ENCODE data around the gene RIPK3.
"Not testable (repeated sequence)": the region's sequence is repeated elsewhere in the genome, so short reads cannot be mapped to it uniquely, and the experiment has no call there.

The RIPK3 gene

DNA sequence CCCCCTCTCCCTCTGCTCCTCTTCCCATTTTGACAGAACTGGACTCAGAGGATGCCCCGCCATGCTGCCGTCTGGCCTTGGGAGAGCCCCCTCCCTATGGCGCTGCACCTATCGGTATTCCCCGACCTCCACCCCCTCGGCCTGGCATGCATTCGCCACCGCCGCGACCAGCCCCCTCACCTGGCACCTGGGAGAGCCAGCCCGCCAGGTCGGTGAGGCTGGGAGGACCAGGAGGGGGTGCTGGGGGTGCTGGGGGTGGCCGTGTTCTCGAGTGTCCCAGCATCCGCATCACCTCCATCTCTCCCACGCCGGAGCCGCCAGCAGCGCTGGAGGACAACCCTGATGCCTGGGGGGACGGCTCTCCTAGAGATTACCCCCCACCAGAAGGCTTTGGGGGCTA lies 29.7 kb upstream of the RIPK3 start:
- no peak for DNase-seq

DNA sequence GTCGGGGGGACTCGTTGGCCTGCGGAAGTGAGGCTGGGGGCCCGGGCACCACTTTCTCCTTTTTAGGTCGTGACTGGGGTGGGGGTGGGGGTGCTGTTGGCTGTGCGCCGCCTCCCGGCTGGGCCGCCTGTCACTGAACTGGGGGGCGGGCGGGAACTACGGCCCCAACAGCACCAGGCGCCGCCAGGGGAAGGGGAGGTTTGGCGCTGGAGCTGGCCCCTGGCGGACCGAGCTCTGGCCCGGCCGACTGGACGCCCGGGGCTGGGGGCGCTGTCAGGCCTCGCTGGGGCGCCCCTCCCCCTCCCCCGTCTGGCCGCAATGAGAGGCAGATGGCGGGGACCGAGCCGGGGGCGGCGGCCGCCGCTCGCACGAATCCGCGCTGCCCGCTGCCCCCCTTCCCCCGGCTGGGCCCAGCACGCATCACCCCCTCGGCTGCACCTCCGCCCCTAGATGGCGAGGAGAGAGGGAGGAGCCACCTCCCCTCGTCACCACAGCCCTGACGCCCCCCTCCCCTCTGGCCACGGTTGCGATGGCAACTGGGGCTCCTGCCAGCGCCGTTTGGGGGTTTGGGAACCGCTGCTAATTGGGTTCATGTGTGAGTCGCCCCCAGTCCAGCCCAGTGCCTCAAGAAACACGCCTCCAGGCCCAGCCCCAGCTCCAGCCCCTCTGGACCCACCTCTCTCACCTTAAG lies 28.9 kb upstream of the RIPK3 start:
- DNase-seq: no peak

GRCh38 chr14:24368212-24368561 lies 28.4 kb upstream of the RIPK3 start:
- DNase-seq: no peak

- DNase-seq: peak; percentile 69
Measured at GRCh38 chr14:24367514-24368211, 27.9 kb upstream of the RIPK3 start, which contains the start of gene NFATC4. NFATC4 (plus strand) TSS chr14:24368184; CDS start chr14:24368341, 157 bp downstream.

DNA sequence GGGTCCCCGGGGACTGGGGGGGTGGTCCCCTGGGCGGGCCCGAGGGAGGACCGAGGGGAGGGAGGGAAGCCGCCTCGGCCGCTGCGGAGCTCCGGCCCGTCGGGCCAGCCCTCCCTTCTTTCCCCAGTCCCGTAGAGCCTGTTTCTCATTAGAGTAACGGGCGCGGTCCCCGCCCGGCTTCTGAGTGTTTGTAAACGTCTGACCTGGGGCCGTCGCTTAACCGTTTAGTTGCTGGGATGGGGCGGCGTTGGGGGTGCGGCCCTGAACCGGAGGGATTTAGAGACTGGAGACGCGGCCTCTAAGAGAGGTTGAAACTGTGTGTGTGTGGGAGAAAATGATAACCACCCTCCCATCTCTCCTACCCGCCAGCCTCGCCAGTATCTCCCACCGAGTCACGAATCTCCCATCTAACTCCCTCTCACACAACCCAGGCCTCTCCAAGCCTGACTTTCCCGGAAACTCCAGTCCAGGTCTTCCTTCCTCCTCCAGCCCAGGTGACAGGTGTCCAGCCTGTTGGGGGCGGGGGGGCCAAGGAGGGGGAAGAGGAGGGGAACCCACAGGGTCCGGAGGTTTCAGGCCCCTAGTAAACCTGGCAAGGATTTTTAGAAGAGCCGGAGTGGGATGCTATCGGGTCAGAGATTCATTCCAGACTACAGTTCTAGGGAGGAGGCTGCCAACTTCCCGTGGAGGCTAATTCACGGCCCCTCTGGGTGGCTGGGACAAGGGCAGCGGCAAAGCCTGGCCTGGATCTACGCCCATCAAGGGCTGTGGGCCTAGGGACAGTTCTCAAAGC lies 27.1 kb upstream of the RIPK3 start:
- peak; percentile 92 for DNase-seq

GRCh38 chr14:24366413-24366720 lies 26.6 kb upstream of the RIPK3 start:
- DNase-seq: no peak

- peak; percentile 77 for DNase-seq
Measured at GRCh38 chr14:24365600-24366412, 26.0 kb upstream of the RIPK3 start.

- no peak for DNase-seq
Measured at GRCh38 chr14:24364841-24365240, 25.1 kb upstream of the RIPK3 start.

GRCh38 chr14:24363401-24363800 lies 23.6 kb upstream of the RIPK3 start:
- no peak for DNase-seq

DNA sequence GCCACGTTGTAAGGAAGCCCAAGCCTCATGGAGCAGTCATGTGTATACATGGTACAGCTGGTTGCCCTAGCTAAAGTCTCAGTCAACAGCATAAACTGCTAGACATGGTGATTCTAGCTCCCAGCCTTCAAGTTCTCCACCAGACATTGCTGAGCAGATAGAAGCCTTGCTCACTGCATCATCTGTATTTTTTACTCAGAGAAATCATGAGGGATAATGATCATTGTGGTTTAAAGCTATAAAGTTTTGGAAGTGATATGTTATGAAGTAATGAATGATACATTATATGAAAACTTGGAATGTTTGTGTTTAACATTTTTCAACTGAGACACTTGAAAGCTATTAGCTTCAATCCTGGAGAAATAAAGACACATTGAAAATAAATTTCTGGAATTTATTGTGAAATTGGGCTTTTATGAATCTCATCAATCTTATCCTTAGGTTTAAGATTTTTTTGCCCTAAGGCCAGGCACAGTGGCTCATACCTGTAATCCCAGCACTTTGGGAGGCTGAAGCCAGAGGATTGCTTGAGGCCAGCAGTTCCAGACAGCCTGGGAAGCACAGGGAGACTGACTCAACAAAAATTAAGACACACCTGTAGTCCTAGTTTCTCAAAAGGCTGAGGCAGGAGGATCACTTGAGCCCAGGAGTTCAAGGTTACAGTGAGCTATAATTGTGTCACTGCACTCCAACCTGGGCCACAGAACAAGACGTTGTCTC lies 22.6 kb upstream of the RIPK3 start:
- no peak for DNase-seq

- DNase-seq: no peak
Measured at GRCh38 chr14:24361326-24361725, 21.5 kb upstream of the RIPK3 start.

- DNase-seq: no peak
Measured at GRCh38 chr14:24360281-24360680, 20.5 kb upstream of the RIPK3 start.

GRCh38 chr14:24356208-24356607 lies 16.4 kb upstream of the RIPK3 start:
- DNase-seq: no peak

DNA sequence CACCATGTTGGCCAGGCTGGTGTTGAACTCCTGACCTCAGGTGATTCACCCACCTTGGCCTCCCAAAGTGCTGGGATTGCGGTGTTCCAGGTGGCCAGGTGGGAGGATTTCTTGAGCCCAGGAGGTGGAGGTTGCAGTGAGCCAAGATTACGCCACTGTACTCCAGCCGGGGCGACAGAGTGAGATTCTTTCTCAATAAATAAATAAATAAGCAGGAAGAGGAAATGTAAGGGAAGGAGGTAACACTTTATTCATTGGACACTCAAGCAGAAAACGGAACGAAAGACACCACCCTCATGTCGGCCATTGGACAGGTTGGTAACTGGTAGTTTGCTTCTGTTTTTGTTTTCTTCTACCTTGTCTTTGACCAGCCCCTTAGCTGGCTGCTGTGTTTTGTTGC lies 15.2 kb upstream of the RIPK3 start:
- DNase-seq: no peak

- not testable (repeated sequence) for DNase-seq
Measured at GRCh38 chr14:24354482-24354825, 14.7 kb upstream of the RIPK3 start.

GRCh38 chr14:24353559-24354481 lies 14.0 kb upstream of the RIPK3 start:
- DNase-seq: no peak

DNA sequence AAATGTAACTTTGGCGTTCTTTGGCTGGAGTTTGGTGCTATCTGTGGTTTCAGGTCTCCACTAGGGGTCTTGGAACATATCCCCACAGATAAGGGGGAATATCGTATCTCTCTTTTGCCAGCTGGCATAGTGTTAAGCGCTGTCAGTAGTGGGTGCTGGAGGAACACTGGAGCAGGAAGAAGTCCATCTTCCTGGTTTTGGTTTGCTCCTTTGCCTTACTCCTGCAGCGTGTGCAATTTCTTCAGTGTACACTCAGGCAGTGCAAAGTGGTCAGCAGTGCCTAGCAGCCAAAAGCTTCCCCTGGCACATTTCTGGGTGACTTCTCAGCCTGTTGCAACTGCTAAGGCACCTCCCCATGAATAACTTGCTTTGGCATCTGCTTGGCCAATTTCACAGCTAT lies 11.7 kb upstream of the RIPK3 start:
- DNase-seq: peak; percentile 65

DNA sequence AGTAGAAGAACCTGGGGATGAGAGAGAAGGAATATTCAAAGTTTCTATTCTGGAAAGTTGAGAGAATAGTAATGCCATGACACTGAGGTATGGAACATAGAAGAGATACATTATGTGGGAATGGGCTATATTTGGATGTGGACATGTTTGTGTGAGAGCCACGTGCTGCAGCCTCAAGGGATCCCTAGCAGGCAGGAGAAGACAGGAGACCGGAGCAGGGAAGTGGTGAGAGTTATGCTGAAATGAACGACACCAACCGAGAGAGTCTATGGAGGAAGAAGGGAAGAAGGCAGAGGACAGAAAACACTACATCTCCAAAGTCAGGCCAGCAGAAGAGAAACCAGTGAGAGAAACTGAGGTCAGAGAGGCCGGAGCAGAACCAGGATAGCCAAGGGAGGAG lies 10.0 kb upstream of the RIPK3 start:
- DNase-seq: no peak

GRCh38 chr14:24348186-24348585 lies 8.4 kb upstream of the RIPK3 start:
- DNase-seq: no peak

- no peak for DNase-seq
Measured at GRCh38 chr14:24347134-24347533, 7.3 kb upstream of the RIPK3 start.

Measured in RPMI8226 (cell line).